Thoracic aorta (tissue), 2 donors: ENCODE data around the gene TMEM38B. TPM values are rescaled to one million over a fixed set of nuclear protein-coding genes. Genes with fewer than 3 reads are reported as not detected.

Source experiments
- ATAC-seq: fragments of 150-250 bp; one replicate; pipeline ENCODE4 v1.8.0; 2017; ENCODE audit warnings: low read depth; ENCODE audit not compliant: insufficient number of reproducible peaks, low FRiP score
- DNase-seq: peaks from one replicate; pipeline ENCODE4 v3.0.0-alpha.2; 2020; ENCODE audit warnings: low spot score
- H3K27ac ChIP-seq, 2 donors: fragments of 200-600 bp; sonication (generic); 1 replicate in 1 of 2; 2 replicates in 1 of 2; pipeline ENCODE4 v1.5.1; 2016; ENCODE audit warnings: mild to moderate bottlenecking in 2 of 2, moderate library complexity in 2 of 2
- H3K27me3 ChIP-seq: fragments of 200-600 bp; sonication (generic); replicated peaks from 2 replicates; pipeline ENCODE4 v1.6.0; 2016; ENCODE audit warnings: mild to moderate bottlenecking; ENCODE audit not compliant: insufficient read depth
- H3K36me3 ChIP-seq: fragments of 200-600 bp; sonication (generic); one replicate; pipeline ENCODE4 v1.5.1; 2016
- H3K4me1 ChIP-seq, 2 donors: fragments of 200-600 bp; sonication (generic); 1 replicate in 1 of 2; 2 replicates in 1 of 2; pipeline versions ENCODE4 v1.5.1 to v1.6.0; 2016; ENCODE audit warnings: low read depth in 2 of 2, mild to moderate bottlenecking in 1 of 2; ENCODE audit not compliant: control insufficient read depth in 1 of 2
- H3K4me3 ChIP-seq: fragments of 200-600 bp; sonication (generic); 2 replicates; pipeline ENCODE4 v1.5.1; 2016; ENCODE audit warnings: mild to moderate bottlenecking
- H3K9me3 ChIP-seq: fragments of 200-600 bp; sonication (generic); 2 replicates; pipeline ENCODE4 v1.5.1; 2016
- total RNA-seq, 2 donors: library from RNA; depleted of rRNA; stranded (reverse); fragments of >200 nt; gene quantifications; one replicate each; pipeline versions ENCODE4 v1.1.0 to v1.2.3, GENCODE V29; 2016
- TF ChIP-seq, protein P1 (sequence below): fragments of 200-600 bp; sonication (generic); IDR thresholded peaks from one replicate; pipeline ENCODE4 v1.5.1; 2019; ENCODE audit warnings: antibody characterized with exemption

Gene TMEM38B
- total RNA-seq, 2 donors from 2014 or later, result 6.1 to 6.6 TPM

DNA sequence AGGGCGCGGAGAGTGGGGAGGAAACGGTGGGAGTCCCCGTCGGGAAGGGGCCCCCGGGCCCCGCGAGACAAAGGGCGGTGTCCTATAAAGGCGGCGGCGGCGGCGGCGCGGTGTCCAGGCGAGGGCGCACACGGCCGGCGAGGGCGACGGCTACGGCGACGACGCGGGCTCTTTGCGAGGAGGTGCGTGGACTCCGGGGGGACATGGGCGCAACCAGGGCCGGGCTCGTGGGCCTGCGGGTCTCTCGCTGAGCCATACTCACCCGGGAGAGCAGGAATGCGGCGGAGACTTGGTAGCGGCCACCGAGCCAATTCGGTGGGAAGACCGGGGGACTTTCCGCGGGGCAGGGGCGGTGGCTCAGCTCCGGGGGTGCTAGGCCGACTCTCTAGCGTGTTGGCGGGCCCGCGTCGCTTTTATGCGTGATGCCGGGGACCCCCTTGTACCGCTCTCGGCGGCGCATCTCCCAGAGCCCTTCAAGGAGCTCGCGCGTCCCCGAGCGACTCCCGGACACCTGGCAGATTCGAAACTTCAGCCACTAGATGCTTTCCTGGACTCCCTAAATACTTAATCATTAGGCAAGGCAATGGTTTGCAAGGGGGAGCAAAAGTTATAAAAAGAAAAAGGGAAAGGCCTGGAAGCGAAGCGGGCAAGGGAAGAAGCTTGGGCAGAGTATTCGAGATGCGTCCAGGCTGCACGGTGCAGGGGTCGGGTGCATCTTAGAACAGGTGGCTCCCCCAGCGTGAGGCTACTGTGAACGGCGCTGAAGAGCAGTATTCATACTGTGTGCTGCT lies 38.0 kb upstream of the TMEM38B start:
- no peaks in the 10 kb centered on the region for H3K36me3 ChIP-seq
- H3K27ac ChIP-seq, result no peak overlapping the region
- DNase-seq, result no peak
- TF ChIP-seq, protein P1, sequence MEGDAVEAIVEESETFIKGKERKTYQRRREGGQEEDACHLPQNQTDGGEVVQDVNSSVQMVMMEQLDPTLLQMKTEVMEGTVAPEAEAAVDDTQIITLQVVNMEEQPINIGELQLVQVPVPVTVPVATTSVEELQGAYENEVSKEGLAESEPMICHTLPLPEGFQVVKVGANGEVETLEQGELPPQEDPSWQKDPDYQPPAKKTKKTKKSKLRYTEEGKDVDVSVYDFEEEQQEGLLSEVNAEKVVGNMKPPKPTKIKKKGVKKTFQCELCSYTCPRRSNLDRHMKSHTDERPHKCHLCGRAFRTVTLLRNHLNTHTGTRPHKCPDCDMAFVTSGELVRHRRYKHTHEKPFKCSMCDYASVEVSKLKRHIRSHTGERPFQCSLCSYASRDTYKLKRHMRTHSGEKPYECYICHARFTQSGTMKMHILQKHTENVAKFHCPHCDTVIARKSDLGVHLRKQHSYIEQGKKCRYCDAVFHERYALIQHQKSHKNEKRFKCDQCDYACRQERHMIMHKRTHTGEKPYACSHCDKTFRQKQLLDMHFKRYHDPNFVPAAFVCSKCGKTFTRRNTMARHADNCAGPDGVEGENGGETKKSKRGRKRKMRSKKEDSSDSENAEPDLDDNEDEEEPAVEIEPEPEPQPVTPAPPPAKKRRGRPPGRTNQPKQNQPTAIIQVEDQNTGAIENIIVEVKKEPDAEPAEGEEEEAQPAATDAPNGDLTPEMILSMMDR, result no peak
- H3K4me3 ChIP-seq, result peak overlapping the region; percentile 68
- peaks cover 9 to 11% of the 10 kb centered on the region in 2 donors for H3K4me1 ChIP-seq
- no peak for ATAC-seq
- peaks cover 6% of the 10 kb centered on the region for H3K27me3 ChIP-seq
- H3K9me3 ChIP-seq, result no peaks in the 10 kb centered on the region

DNA sequence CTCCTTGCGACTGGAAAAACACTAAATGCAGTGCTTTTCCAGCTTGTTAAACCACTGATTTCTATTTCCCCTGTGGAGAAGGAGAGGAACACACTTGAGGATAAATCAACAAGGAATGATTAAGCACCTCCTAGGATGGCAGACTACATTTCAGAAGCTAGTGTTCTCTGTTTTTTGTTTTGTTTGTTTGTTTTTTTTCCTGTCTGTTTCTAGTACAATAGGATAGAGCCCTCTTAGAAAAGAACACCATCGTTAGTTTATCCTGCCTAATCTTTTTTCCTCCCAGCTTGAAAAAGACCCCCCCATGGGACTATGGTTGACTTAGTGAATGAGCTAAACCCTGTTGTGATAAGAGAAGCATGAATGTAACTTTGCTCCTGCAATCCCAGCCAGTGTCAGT lies 36.0 kb upstream of the TMEM38B start:
- no peaks in the 10 kb centered on the region for H3K36me3 ChIP-seq
- DNase-seq, result no peak
- no peak overlapping the region for H3K4me3 ChIP-seq
- no peak overlapping the region for H3K27ac ChIP-seq
- ATAC-seq, result no peak
- peaks cover 6% of the 10 kb centered on the region for H3K27me3 ChIP-seq
- peaks cover 9 to 11% of the 10 kb centered on the region in 2 donors for H3K4me1 ChIP-seq
- TF ChIP-seq, protein P1, result no peak
- no peaks in the 10 kb centered on the region for H3K9me3 ChIP-seq

DNA sequence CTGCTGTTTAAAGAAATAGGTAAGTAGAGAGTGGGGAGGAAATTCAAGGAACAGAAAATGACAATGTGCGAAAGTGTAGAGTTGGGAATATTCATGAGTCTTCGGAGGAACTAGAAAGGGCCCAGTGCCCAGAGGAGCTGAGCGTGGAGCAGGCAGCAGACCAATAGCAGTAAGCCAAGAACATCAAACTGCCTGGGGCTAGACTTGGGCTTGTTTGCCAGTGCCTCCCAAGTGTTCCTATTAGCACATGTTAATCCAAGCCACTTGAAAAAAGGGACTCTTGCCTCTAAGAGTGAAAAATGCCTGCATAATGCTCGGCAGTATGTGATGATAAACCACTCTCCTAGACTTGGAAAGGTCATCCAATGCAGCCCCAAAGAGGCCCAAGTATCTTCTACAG lies 33.3 kb upstream of the TMEM38B start:
- peaks cover 7 to 8% of the 10 kb centered on the region in 2 donors for H3K4me1 ChIP-seq

DNA sequence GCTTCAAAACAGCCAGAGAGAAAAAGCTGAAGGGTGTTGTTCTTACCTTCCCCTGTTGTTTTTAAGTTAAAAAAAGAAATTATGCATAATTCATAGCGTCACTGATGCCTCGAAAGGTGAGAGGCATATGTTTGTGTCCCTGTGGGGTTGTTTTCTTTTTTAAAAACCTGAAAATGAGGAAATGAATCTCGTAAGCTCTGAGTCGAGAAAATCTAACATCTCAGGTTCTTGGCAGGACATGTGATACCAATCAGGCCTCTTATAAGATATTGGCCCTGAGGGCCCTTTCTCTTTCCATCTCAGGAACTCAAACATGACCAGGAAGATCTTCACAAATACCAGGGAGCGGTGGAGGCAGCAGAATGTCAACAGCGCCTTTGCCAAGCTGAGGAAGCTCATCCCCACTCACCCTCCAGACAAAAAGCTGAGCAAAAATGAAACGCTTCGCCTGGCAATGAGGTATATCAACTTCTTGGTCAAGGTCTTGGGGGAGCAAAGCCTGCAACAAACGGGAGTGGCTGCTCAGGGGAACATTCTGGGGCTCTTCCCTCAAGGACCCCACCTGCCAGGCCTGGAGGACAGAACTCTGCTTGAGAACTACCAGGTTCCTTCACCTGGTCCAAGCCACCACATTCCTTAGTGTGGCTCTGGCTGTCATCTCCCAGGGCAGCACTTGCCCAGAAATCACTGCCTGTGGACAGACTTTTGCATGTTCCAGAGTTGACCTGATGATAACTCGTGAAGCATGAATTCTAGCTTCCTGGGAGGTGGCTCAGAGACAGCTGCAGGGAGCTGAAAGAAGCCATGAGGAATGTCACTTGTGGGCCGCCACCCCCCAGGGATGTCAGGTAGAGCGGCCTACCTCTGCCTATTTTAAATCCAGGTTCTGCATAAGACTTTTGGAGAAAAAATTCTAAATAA lies 31.9 kb upstream of the TMEM38B start, which contains the start of gene TAL2:
Gene TAL2 (plus strand): TSS at position 274 of the 921 bp plus-strand sequence. CDS start 40 bp downstream, at position 314.
- Histone ChIP-seq H3K4me3 (no peak within 1 kb of the TSS), H3K36me3 (no peaks in the 10 kb centered on the region), H3K27me3 (no peaks in the 10 kb centered on the region), H3K27ac (no peak within 1 kb of the TSS), H3K9me3 (no peaks in the 10 kb centered on the region), H3K4me1 (no peaks in the 10 kb centered on the region)
- no peak for DNase-seq
- ATAC-seq, result no peak
- TF ChIP-seq, protein P1, result no peak

More for the DNA sequence above, 33.3 kb upstream of the TMEM38B start:
- no peaks in the 10 kb centered on the region for H3K27me3 ChIP-seq
- TF ChIP-seq, protein P1, result no peak
- no peaks in the 10 kb centered on the region for H3K9me3 ChIP-seq
- no peak for ATAC-seq
- H3K27ac ChIP-seq, result no peak overlapping the region
- H3K4me3 ChIP-seq, result no peak overlapping the region
- no peak for DNase-seq
- H3K36me3 ChIP-seq, result no peaks in the 10 kb centered on the region

DNA sequence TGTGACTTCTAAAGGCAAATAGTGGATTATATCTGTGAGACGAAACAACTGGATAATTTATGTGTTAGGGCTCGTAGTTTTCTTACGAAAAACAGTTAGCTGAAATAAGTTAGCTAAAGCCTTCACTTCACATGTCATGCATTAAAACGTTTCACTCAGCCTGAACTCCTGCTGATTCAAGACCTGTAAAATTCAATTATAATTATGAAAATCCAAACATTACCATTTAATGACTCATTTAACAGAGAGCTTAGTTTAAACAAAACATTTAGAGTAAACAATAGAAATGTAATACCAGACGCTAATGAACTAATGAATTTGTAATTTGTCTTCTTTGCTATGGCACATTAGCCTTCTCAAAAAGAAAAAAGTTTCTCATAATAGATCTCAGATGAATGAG lies 30.4 kb upstream of the TMEM38B start:
- DNase-seq, result no peak
- no peaks in the 10 kb centered on the region for H3K36me3 ChIP-seq

More for the DNA sequence above, 30.4 kb upstream of the TMEM38B start:
- no peaks in the 10 kb centered on the region for H3K27me3 ChIP-seq
- ATAC-seq, result no peak
- H3K9me3 ChIP-seq, result no peaks in the 10 kb centered on the region
- H3K27ac ChIP-seq, result no peak overlapping the region
- H3K4me1 ChIP-seq, result no peaks in the 10 kb centered on the region
- no peak overlapping the region for H3K4me3 ChIP-seq
- TF ChIP-seq, protein P1, result no peak
